GM18502 (cell line): ENCODE data around the gene ZNF609.
A peak's percentile ranks its signal among the peaks of the same experiment; 100 is the strongest.

Experiments
- ATAC-seq: cut with Tn5 transposase; IDR thresholded peaks from one replicate; pipeline ENCODE4 v1.9.1; 2021; ENCODE audit warnings: mild to moderate bottlenecking; ENCODE audit not compliant: unreplicated experiment, poor library complexity

ZNF609 gene

GRCh38 chr15:64502151-64502550 lies 41.8 kb downstream of the ZNF609 start:
- no peak for ATAC-seq

GRCh38 chr15:64502551-64502950 lies 42.2 kb downstream of the ZNF609 start:
- ATAC-seq, result no peak

- ATAC-seq, result no peak
These were observed 42.8 kb downstream of the ZNF609 start for GRCh38 chr15:64503197-64503596.

- ATAC-seq, result no peak
These were observed 43.3 kb downstream of the ZNF609 start for GRCh38 chr15:64503640-64504039.

- ATAC-seq, result peak; percentile 72
These were observed 47.0 kb downstream of the ZNF609 start for GRCh38 chr15:64507293-64507802.

GRCh38 chr15:64507845-64508244 lies 47.5 kb downstream of the ZNF609 start:
- no peak for ATAC-seq

- no peak for ATAC-seq
These were observed 53.4 kb downstream of the ZNF609 start for GRCh38 chr15:64513823-64514222.

- ATAC-seq, result no peak
These were observed 54.8 kb downstream of the ZNF609 start for GRCh38 chr15:64515196-64515595.

GRCh38 chr15:64515825-64516224 lies 55.4 kb downstream of the ZNF609 start:
- ATAC-seq, result no peak

- no peak for ATAC-seq
These were observed 59.5 kb downstream of the ZNF609 start for GRCh38 chr15:64519897-64520296.

- ATAC-seq, result no peak
These were observed 60.8 kb downstream of the ZNF609 start for GRCh38 chr15:64521201-64521600.

- no peak for ATAC-seq
These were observed 61.4 kb downstream of the ZNF609 start for GRCh38 chr15:64521726-64522164.

GRCh38 chr15:64522226-64522823 lies 61.9 kb downstream of the ZNF609 start:
- ATAC-seq, result no peak

GRCh38 chr15:64523240-64523639 lies 62.9 kb downstream of the ZNF609 start:
- no peak for ATAC-seq

GRCh38 chr15:64524778-64525177 lies 64.4 kb downstream of the ZNF609 start:
- no peak for ATAC-seq

- ATAC-seq, result no peak
These were observed 65.6 kb downstream of the ZNF609 start for GRCh38 chr15:64525828-64526530.

- no peak for ATAC-seq
These were observed 67.0 kb downstream of the ZNF609 start for GRCh38 chr15:64527263-64527984.

GRCh38 chr15:64528871-64529270 lies 68.5 kb downstream of the ZNF609 start:
- no peak for ATAC-seq

GRCh38 chr15:64530472-64530871 lies 70.1 kb downstream of the ZNF609 start:
- ATAC-seq, result no peak

- ATAC-seq, result no peak
These were observed 70.5 kb downstream of the ZNF609 start for GRCh38 chr15:64530918-64531317.
